Natural killer cell (primary cell): Measurements from ENCODE around the gene STRN. TPM values are rescaled to one million over a fixed set of nuclear protein-coding genes. Genes with fewer than 3 reads are reported as not detected.
"Not testable (repeated sequence)": the region's sequence is repeated elsewhere in the genome, so short reads cannot be mapped to it uniquely, and the experiment has no call there.

Experiments
- ATAC-seq, 3 donors: fragments of 150-1000 bp in 2 of 3; fragments of 200-7000 bp in 1 of 3; cut with Tn5 transposase; 1 replicate in 1 of 3; 2 replicates in 2 of 3; pipeline ENCODE4 v1.10.0; 2021; ENCODE audit warnings: mild to moderate bottlenecking in 2 of 3, moderate library complexity in 2 of 3
- DNase-seq, 2 donors: peaks; one replicate each; pipeline versions ENCODE4 v3.0.0 to v3.0.0-alpha.2; 2013 to 2021; ENCODE audit warnings: mixed read lengths in 1 of 2
- H3K27ac ChIP-seq: one replicate; pipeline ENCODE4 v1.5.1; 2013; ENCODE audit warnings: mild to moderate bottlenecking, low read length
- H3K27me3 ChIP-seq: one replicate; pipeline ENCODE4 v1.6.1; 2013; ENCODE audit warnings: low read length; ENCODE audit not compliant: control insufficient read depth, insufficient read depth
- H3K36me3 ChIP-seq: one replicate; pipeline ENCODE4 v1.6.1; 2013; ENCODE audit warnings: low read length; ENCODE audit not compliant: control insufficient read depth, insufficient read depth
- H3K4me1 ChIP-seq: one replicate; pipeline ENCODE4 v1.6.1; 2013; ENCODE audit warnings: low read length; ENCODE audit not compliant: control insufficient read depth, insufficient read depth
- H3K4me3 ChIP-seq: one replicate; pipeline ENCODE4 v1.5.1; 2013; ENCODE audit warnings: low read length
- H3K9me3 ChIP-seq: one replicate; pipeline ENCODE4 v1.6.1; 2013; ENCODE audit warnings: low read length; ENCODE audit not compliant: control insufficient read depth, insufficient read depth
- H3K27ac Mint-ChIP-seq, 2 donors: one replicate each; pipeline ENCODE4 v1.8.0; 2022; ENCODE audit warnings: mild to moderate bottlenecking in 2 of 2, mixed read lengths in 2 of 2, moderate library complexity in 1 of 2
- H3K27me3 Mint-ChIP-seq, 2 donors: one replicate each; pipeline ENCODE4 v1.8.0; 2022; ENCODE audit warnings: low read depth in 2 of 2, mixed read lengths in 2 of 2
- H3K36me3 Mint-ChIP-seq: one replicate; pipeline ENCODE4 v1.8.0; 2022; ENCODE audit warnings: mixed read lengths
- H3K4me1 Mint-ChIP-seq, 2 donors: one replicate each; pipeline ENCODE4 v1.8.0; 2022; ENCODE audit warnings: mixed read lengths in 2 of 2
- H3K4me3 Mint-ChIP-seq: one replicate; pipeline ENCODE4 v1.8.0; 2022; ENCODE audit warnings: mild to moderate bottlenecking, moderate library complexity, mixed read lengths
- H3K9me3 Mint-ChIP-seq, 2 donors: one replicate each; pipeline ENCODE4 v1.8.0; 2022; ENCODE audit warnings: mixed read lengths in 2 of 2
- CTCF ChIP-seq: fragments of 200-600 bp; IDR thresholded peaks from one replicate; pipeline ENCODE4 v1.8.0; 2022; ENCODE audit warnings: antibody characterized with exemption
- WGBS: methylation state at CpG from one replicate; pipeline ENCODE4 v1.1.7; 2013; ENCODE audit warnings: missing lambda C conversion rate; ENCODE audit not compliant: insufficient coverage; 5-methylcytosine and 5-hydroxymethylcytosine counted together
- intact Hi-C: fragments of 100-400 bp; cut with micrococcal nuclease; formaldehyde crosslinking; loops from one replicate; pipeline ENCODE4 v1.14.2; 2022
- total RNA-seq, 4 donors: library from RNA; stranded (reverse); fragments of 120-200 nt in 1 of 4; gene quantifications; one replicate each; pipeline versions ENCODE4 v1.2.3 to v1.2.4, GENCODE V29; 2013 to 2022

Gene STRN
- total RNA-seq, 3 donors from 2014 or later (not counting 1 experiment from before 2014, with no cell fraction given) = 43.1 to 49.9 (median 43.4) TPM

DNA sequence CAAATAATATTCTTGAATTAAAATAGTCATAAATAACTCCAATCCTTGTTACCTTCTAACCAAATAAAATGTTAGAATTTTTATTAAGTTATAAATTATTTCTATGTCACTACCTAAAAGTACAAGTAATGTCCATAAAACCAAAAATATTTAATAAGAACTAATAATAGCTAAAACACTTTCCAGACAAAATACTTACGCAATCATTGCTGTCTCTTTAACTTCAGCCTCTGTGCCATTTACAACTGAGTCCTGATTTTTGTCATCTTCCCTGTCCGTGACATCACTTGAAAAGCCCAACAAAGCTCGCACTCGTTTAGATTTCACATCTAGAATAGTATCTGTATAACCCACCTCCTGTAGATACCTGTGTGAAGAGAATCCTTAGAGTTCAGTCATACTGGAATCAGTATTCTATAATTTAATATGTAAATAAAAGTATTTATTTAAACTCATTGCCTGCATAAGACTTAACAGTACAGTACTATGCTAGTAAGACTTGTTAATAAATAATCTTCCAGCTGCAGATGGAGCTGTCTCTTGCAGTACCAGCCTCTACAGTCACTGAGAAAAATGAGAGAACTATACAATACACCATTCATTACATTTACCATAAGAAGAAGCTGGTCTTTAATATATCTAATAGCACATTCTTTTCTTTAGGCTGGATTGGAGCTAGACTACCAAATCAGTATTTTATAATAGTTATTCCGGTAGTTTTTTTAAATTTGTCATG lies 63.8 kb downstream of the STRN start:
- Mint-ChIP-seq H3K27me3 (no peaks in the 10 kb centered on the region), H3K36me3 (peaks cover 7% of the 10 kb centered on the region), H3K9me3 (no peaks in the 10 kb centered on the region), H3K27ac (no peak overlapping the region), H3K4me1 (no peaks in the 10 kb centered on the region), H3K4me3 (no peak overlapping the region)
- intact Hi-C loops = no loop called here
- no peak overlapping the region for H3K4me3 ChIP-seq
- WGBS = 97% methylated on average over 3 of the region's 5 CpGs
- no peak overlapping the region for H3K27ac ChIP-seq
- H3K27me3 ChIP-seq = no peaks in the 10 kb centered on the region
- no peak for TF ChIP-seq CTCF
- no peaks in the 10 kb centered on the region for H3K9me3 ChIP-seq
- no peak for ATAC-seq
- no peak for DNase-seq
- H3K36me3 ChIP-seq = peaks cover 12% of the 10 kb centered on the region
- H3K4me1 ChIP-seq = no peaks in the 10 kb centered on the region

GRCh38 chr2:36892805-36893204 lies 73.5 kb downstream of the STRN start:
- intact Hi-C loops = no loop called here
- H3K27me3 Mint-ChIP-seq = no peaks in the 10 kb centered on the region
- 94% methylated on average over 7 of the region's 7 CpGs for WGBS
- H3K9me3 Mint-ChIP-seq = no peaks in the 10 kb centered on the region
- no peak for DNase-seq
- H3K4me3 Mint-ChIP-seq = no peak overlapping the region
- H3K4me3 ChIP-seq = no peak overlapping the region
- no peak overlapping the region for H3K27ac ChIP-seq
- H3K27me3 ChIP-seq = no peaks in the 10 kb centered on the region
- H3K36me3 ChIP-seq = peaks cover 22% of the 10 kb centered on the region
- peaks cover 6% of the 10 kb centered on the region for H3K36me3 Mint-ChIP-seq
- no peaks in the 10 kb centered on the region for H3K4me1 Mint-ChIP-seq
- H3K9me3 ChIP-seq = no peaks in the 10 kb centered on the region
- no peak for ATAC-seq
- H3K4me1 ChIP-seq = no peaks in the 10 kb centered on the region
- H3K27ac Mint-ChIP-seq = no peak overlapping the region
- no peak for TF ChIP-seq CTCF

GRCh38 chr2:36889795-36890194 lies 76.5 kb downstream of the STRN start:
- no peak overlapping the region for H3K27ac ChIP-seq
- DNase-seq (no peak), ATAC-seq (peak in 2 of 3 donors; percentile 29 to 48)
- WGBS = 81% methylated on average over 4 of the region's 4 CpGs
- Mint-ChIP-seq H3K4me3 (no peak overlapping the region), H3K9me3 (no peaks in the 10 kb centered on the region), H3K27me3 (no peaks in the 10 kb centered on the region), H3K4me1 (no peaks in the 10 kb centered on the region), H3K27ac (no peak overlapping the region), H3K36me3 (peaks cover 6% of the 10 kb centered on the region)
- H3K4me1 ChIP-seq = no peaks in the 10 kb centered on the region
- H3K27me3 ChIP-seq = no peaks in the 10 kb centered on the region
- no peaks in the 10 kb centered on the region for H3K9me3 ChIP-seq
- peaks cover 36% of the 10 kb centered on the region for H3K36me3 ChIP-seq
- no peak overlapping the region for H3K4me3 ChIP-seq
- intact Hi-C loops = no loop called here
- no peak for TF ChIP-seq CTCF

DNA sequence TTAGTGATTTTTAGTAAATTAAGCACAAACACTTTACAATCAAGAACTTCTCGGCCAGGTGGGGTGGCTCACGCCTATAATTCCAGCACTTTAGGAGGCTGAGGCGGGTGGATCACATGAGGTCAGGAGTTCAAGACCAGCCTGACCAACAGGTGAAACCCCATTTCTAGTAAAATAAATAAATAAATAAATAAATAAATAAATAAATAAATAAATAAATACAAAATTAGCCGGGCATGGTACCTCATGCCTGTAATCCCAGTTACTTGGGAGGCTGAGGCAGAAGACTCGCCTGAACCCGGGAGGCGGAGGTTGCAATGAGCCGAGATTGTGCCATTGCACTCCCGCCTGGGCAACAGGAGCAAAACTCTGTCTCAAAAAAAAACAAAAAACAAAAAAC lies 79.2 kb downstream of the STRN start:
- WGBS = 98% methylated on average over 6 of the region's 9 CpGs
- H3K36me3 ChIP-seq = peaks cover 50% of the 10 kb centered on the region
- H3K9me3 Mint-ChIP-seq, H3K27me3 Mint-ChIP-seq, H3K9me3 ChIP-seq, H3K27me3 ChIP-seq, ATAC-seq, DNase-seq, H3K4me3 Mint-ChIP-seq, intact Hi-C loops, H3K4me1 Mint-ChIP-seq, H3K36me3 Mint-ChIP-seq, H3K4me1 ChIP-seq, H3K27ac ChIP-seq, H3K27ac Mint-ChIP-seq, H3K4me3 ChIP-seq: not testable (repeated sequence)
